ENCODE measurements around the gene ZBTB18.

DNA sequence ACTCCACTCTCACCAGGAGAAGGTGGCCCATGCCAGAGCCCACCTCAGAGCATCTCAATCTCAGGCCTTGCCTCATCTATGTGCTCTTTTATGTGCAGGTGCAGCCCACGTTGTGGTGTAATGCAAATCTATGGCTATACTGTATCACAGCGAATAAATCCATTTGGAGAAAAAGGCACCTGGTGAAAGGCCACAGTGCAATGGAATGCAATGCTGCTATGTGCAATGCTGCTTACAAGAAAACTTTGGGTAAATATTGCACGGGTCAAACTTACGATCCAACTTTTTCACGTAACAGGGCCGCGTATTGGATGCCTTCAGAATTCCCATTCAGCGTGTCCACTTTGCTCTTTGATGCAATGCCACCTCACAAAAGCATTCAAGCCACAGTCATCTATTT lies 13.5 kb downstream of the ZBTB18 start:
- no peak for TF ChIP-seq POLR2AphosphoS5 (IDR thresholded peaks at IDR 0.05; ENCODE audit: low read depth, low read length)
- TF ChIP-seq POLR2A (IDR thresholded peaks at IDR 0.05; ENCODE audit: low read depth, low read length) = no peak
- TF ChIP-seq TAF1 (IDR thresholded peaks at IDR 0.05; ENCODE audit: borderline replicate concordance, low read depth, low read length) = no peak

All from GM12892 (cell line).